ENCODE measurements around the gene DPEP1. TPM values are rescaled to one million over a fixed set of nuclear protein-coding genes. Genes with fewer than 3 reads are reported as not detected.
"Not testable (repeated sequence)": the region's sequence is repeated elsewhere in the genome, so short reads cannot be mapped to it uniquely, and the experiment has no call there.

The DPEP1 gene
- total RNA-seq, 3 donors from 2014 or later (not counting 1 experiment from before 2014, with no cell fraction given) = not detected

- Mint-ChIP-seq H3K9me3 (no peaks in the 10 kb centered on the region), H3K27me3 (ENCODE audit: low read depth in 2 of 2) (no peaks in the 10 kb centered on the region), H3K36me3 (no peaks in the 10 kb centered on the region), H3K4me3 (no peak overlapping the region), H3K4me1 (no peaks in the 10 kb centered on the region), H3K27ac (no peak overlapping the region)
- H3K4me3 ChIP-seq (ENCODE audit: low read length) = no peak overlapping the region
- WGBS (ENCODE audit: insufficient coverage) = 77% methylated on average over 23 of the region's 25 CpGs
- ATAC-seq = no peak
- no peaks in the 10 kb centered on the region for H3K4me1 ChIP-seq (ENCODE audit: control insufficient read depth, insufficient read depth, low read length)
- H3K9me3 ChIP-seq (ENCODE audit: control insufficient read depth, insufficient read depth, low read length) = no peaks in the 10 kb centered on the region
- TF ChIP-seq, protein P1, sequence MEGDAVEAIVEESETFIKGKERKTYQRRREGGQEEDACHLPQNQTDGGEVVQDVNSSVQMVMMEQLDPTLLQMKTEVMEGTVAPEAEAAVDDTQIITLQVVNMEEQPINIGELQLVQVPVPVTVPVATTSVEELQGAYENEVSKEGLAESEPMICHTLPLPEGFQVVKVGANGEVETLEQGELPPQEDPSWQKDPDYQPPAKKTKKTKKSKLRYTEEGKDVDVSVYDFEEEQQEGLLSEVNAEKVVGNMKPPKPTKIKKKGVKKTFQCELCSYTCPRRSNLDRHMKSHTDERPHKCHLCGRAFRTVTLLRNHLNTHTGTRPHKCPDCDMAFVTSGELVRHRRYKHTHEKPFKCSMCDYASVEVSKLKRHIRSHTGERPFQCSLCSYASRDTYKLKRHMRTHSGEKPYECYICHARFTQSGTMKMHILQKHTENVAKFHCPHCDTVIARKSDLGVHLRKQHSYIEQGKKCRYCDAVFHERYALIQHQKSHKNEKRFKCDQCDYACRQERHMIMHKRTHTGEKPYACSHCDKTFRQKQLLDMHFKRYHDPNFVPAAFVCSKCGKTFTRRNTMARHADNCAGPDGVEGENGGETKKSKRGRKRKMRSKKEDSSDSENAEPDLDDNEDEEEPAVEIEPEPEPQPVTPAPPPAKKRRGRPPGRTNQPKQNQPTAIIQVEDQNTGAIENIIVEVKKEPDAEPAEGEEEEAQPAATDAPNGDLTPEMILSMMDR (IDR thresholded peaks at IDR 0.05) = no peak
- DNase-seq = no peak
- intact Hi-C loops (cut with micrococcal nuclease) = no loop called here
- no peaks in the 10 kb centered on the region for H3K36me3 ChIP-seq (ENCODE audit: control insufficient read depth, insufficient read depth, low read length)
- no peak overlapping the region for H3K27ac ChIP-seq (ENCODE audit: low read length)
- no peaks in the 10 kb centered on the region for H3K27me3 ChIP-seq (ENCODE audit: control insufficient read depth, insufficient read depth, low read length)
Observed at GRCh38 chr16:89584768-89585549, 28.5 kb upstream of the DPEP1 start.

DNA sequence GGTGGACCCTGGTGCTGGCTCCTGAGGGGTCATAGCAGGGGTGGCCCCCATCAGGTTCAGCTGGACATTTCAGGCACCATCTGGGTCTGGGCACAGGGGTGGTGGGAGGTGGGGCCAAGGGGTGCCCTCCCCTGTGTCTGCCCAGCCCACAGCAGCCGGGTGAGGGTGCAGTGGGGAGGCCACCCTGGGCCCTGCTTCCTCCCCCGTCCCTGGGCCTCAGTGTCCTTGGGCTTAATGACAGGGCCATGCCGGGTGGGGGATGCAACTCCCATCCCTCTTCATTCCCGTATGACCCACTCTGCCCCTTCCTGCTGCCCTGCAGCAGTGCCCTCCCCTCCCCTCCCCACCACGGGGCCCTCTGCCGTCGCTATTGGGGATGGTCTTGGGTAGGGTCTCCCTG, 27.2 kb upstream of the DPEP1 start:
- TF ChIP-seq, protein P1 (IDR thresholded peaks at IDR 0.05) = no peak
- H3K9me3 ChIP-seq (ENCODE audit: control insufficient read depth, insufficient read depth, low read length) = no peaks in the 10 kb centered on the region
- DNase-seq (no peak), ATAC-seq (peak in 1 of 3 donors; percentile 29)
- H3K27me3 ChIP-seq (ENCODE audit: control insufficient read depth, insufficient read depth, low read length) = no peaks in the 10 kb centered on the region
- H3K27me3 Mint-ChIP-seq (ENCODE audit: low read depth in 2 of 2) = no peaks in the 10 kb centered on the region
- no peaks in the 10 kb centered on the region for H3K4me1 ChIP-seq (ENCODE audit: control insufficient read depth, insufficient read depth, low read length)
- H3K4me1 Mint-ChIP-seq = no peaks in the 10 kb centered on the region
- no peak overlapping the region for H3K4me3 Mint-ChIP-seq
- no peaks in the 10 kb centered on the region for H3K9me3 Mint-ChIP-seq
- no peaks in the 10 kb centered on the region for H3K36me3 Mint-ChIP-seq
- WGBS (ENCODE audit: insufficient coverage) = 92% methylated on average over 5 of the region's 7 CpGs
- no peaks in the 10 kb centered on the region for H3K36me3 ChIP-seq (ENCODE audit: control insufficient read depth, insufficient read depth, low read length)
- no peak overlapping the region for H3K27ac ChIP-seq (ENCODE audit: low read length)
- H3K4me3 ChIP-seq (ENCODE audit: low read length) = no peak overlapping the region
- H3K27ac Mint-ChIP-seq = peak overlapping the region in 1 of 2 donors; percentile 47
- intact Hi-C loops (cut with micrococcal nuclease) = no loop called here

- no peaks in the 10 kb centered on the region for H3K27me3 Mint-ChIP-seq (ENCODE audit: low read depth in 2 of 2)
- Histone ChIP-seq H3K27ac (ENCODE audit: low read length) (no peak overlapping the region), H3K4me3 (ENCODE audit: low read length) (no peak overlapping the region), H3K36me3 (ENCODE audit: control insufficient read depth, insufficient read depth, low read length) (no peaks in the 10 kb centered on the region), H3K9me3 (ENCODE audit: control insufficient read depth, insufficient read depth, low read length) (no peaks in the 10 kb centered on the region), H3K4me1 (ENCODE audit: control insufficient read depth, insufficient read depth, low read length) (no peaks in the 10 kb centered on the region), H3K27me3 (ENCODE audit: control insufficient read depth, insufficient read depth, low read length) (no peaks in the 10 kb centered on the region)
- H3K4me1 Mint-ChIP-seq = no peaks in the 10 kb centered on the region
- peak in 2 of 3 donors; percentile 62 to 68 for ATAC-seq
- H3K4me3 Mint-ChIP-seq = no peak overlapping the region
- DNase-seq = peak in 1 of 2 donors; percentile 51
- intact Hi-C loops (cut with micrococcal nuclease) = no loop called here
- H3K9me3 Mint-ChIP-seq = no peaks in the 10 kb centered on the region
- TF ChIP-seq, protein P1 (IDR thresholded peaks at IDR 0.05) = no peak
- 95% methylated on average over 10 of the region's 25 CpGs for WGBS (ENCODE audit: insufficient coverage)
- H3K27ac Mint-ChIP-seq = peak overlapping the region in 1 of 2 donors; percentile 47
- H3K36me3 Mint-ChIP-seq = no peaks in the 10 kb centered on the region
Observed at GRCh38 chr16:89586853-89587252, 26.6 kb upstream of the DPEP1 start.

- intact Hi-C loops (cut with micrococcal nuclease); ATAC-seq: not testable (repeated sequence)
Observed at GRCh38 chr16:89587676-89588075, 25.8 kb upstream of the DPEP1 start.

More at GRCh38 chr16:89587676-89588075, 25.8 kb upstream of the DPEP1 start:
- not testable (repeated sequence) for H3K4me3 Mint-ChIP-seq; H3K27me3 Mint-ChIP-seq (ENCODE audit: low read depth in 2 of 2); H3K9me3 ChIP-seq (ENCODE audit: control insufficient read depth, insufficient read depth, low read length); H3K27me3 ChIP-seq (ENCODE audit: control insufficient read depth, insufficient read depth, low read length); H3K36me3 ChIP-seq (ENCODE audit: control insufficient read depth, insufficient read depth, low read length); H3K4me1 ChIP-seq (ENCODE audit: control insufficient read depth, insufficient read depth, low read length); DNase-seq; H3K36me3 Mint-ChIP-seq; H3K4me3 ChIP-seq (ENCODE audit: low read length); H3K27ac Mint-ChIP-seq; H3K9me3 Mint-ChIP-seq; H3K4me1 Mint-ChIP-seq; H3K27ac ChIP-seq (ENCODE audit: low read length)
- 97% methylated on average over 20 of the region's 36 CpGs for WGBS (ENCODE audit: insufficient coverage)
